HUES6 (cell line): ENCODE measurements around the gene DLG1.
"Not testable (repeated sequence)": the region's sequence is repeated elsewhere in the genome, so short reads cannot be mapped to it uniquely, and the experiment has no call there.

Experiments used
- H3K27ac ChIP-seq: 2 replicates; pipeline ENCODE4 v1.7.0; 2013; ENCODE audit warnings: low read depth, mild to moderate bottlenecking, low read length, inconsistent platforms
- H3K27me3 ChIP-seq: 2 replicates; pipeline ENCODE4 v1.6.1; 2013; ENCODE audit warnings: low read length; ENCODE audit not compliant: control insufficient read depth, insufficient read depth
- H3K36me3 ChIP-seq: 2 replicates; pipeline ENCODE4 v1.6.1; 2013; ENCODE audit warnings: low read length; ENCODE audit not compliant: control insufficient read depth, insufficient read depth
- H3K4me1 ChIP-seq: 2 replicates; pipeline ENCODE4 v1.6.1; 2013; ENCODE audit warnings: low read length; ENCODE audit not compliant: control insufficient read depth, insufficient read depth
- H3K4me3 ChIP-seq: 2 replicates; pipeline ENCODE4 v1.5.1; 2013; ENCODE audit warnings: low read depth, low read length
- H3K9ac ChIP-seq: one replicate; pipeline ENCODE4 v1.6.1; 2013; ENCODE audit warnings: mild to moderate bottlenecking, low read length
- H3K9me3 ChIP-seq: 2 replicates; pipeline ENCODE4 v1.6.1; 2013; ENCODE audit warnings: low read depth, low read length; ENCODE audit not compliant: control insufficient read depth, insufficient read depth

The DLG1 gene

DNA sequence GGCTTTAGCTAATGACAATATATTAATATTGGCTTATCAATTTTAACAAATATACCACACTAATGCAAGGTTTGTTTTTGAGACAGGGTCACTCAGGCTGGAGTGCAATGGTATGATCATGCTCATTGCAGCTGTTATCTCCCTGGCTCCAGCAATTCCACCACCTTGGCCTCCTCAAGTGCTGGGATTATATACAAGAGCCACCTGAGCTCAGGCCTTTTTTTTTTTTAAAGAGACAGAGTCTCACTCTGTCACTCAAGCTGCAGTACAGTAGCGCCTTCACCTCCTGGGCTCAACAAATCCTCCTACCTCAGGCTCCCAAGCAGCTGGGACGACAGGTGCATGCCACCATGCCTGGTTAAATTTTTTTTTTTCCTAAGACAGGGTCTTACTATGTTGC lies 11.7 kb downstream of the DLG1 start:
- Histone ChIP-seq H3K9ac (no peak overlapping the region), H3K27me3 (no peaks in the 10 kb centered on the region), H3K36me3 (peaks cover 74% of the 10 kb centered on the region), H3K27ac (no peak overlapping the region), H3K9me3 (peaks cover 3% of the 10 kb centered on the region; the same call in 1 of the 2 replicates), H3K4me1 (no peaks in the 10 kb centered on the region), H3K4me3 (no peak overlapping the region)

- Histone ChIP-seq H3K9ac (no peak overlapping the region), H3K9me3 (peaks cover 3% of the 10 kb centered on the region; the same call in 1 of the 2 replicates), H3K27ac (no peak overlapping the region), H3K27me3 (no peaks in the 10 kb centered on the region), H3K4me3 (no peak overlapping the region), H3K4me1 (no peaks in the 10 kb centered on the region), H3K36me3 (peaks cover 75% of the 10 kb centered on the region)
Observed at GRCh38 chr3:197285557-197285956, 12.9 kb downstream of the DLG1 start.

- Histone ChIP-seq H3K27ac (no peak overlapping the region), H3K36me3 (peaks cover 68% of the 10 kb centered on the region), H3K27me3 (no peaks in the 10 kb centered on the region), H3K9me3 (peaks cover 3% of the 10 kb centered on the region; the same call in 1 of the 2 replicates), H3K4me3 (no peak overlapping the region), H3K9ac (no peak overlapping the region), H3K4me1 (no peaks in the 10 kb centered on the region)
Observed at GRCh38 chr3:197283045-197283444, 15.4 kb downstream of the DLG1 start.

DNA sequence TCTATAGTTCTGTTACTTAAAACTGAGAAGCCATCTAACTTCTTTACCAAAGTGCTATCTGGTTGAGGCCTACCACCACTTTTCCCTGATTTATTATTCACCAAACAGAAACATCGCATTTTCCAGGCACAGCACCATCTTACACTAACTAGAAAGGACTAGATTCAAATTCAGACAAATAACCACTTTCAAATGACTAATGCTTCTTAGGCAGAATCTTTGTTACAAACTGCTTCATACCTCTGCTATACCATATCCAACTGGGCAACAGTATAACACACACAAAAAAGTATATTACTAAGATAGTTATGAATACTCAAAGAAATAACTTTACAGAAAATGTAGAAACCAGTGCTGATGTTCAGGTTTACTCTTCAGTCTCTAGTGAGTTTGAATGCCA lies 16.6 kb downstream of the DLG1 start:
- Histone ChIP-seq H3K9ac (no peak overlapping the region), H3K27ac (no peak overlapping the region), H3K4me3 (no peak overlapping the region), H3K36me3 (peaks cover 65% of the 10 kb centered on the region), H3K4me1 (no peaks in the 10 kb centered on the region), H3K27me3 (no peaks in the 10 kb centered on the region), H3K9me3 (peaks cover 3% of the 10 kb centered on the region; the same call in 1 of the 2 replicates)

GRCh38 chr3:197280156-197280555 lies 18.3 kb downstream of the DLG1 start:
- Histone ChIP-seq H3K4me1 (no peaks in the 10 kb centered on the region), H3K4me3 (no peak overlapping the region), H3K36me3 (peaks cover 59% of the 10 kb centered on the region), H3K27me3 (no peaks in the 10 kb centered on the region), H3K9me3 (no peaks in the 10 kb centered on the region), H3K9ac (no peak overlapping the region), H3K27ac (no peak overlapping the region)

DNA sequence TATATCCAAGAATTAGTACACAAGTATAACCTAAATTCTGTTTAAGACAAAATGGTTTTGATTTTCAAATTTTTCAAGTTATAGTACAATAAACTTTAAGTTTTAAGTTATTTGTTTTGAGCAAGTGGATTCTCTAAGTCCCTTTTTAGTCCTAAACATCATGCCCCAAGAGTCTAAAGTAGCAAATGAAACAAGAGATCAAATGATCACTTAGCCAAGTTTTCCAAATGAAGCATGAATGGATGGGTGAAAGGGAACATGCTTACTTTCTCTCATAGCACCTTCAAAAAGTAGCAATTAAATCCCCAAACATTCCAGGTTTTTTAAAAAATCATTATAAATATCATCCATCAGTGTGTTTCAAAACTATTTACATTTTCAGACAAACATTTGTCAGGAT lies 19.5 kb downstream of the DLG1 start:
- no peak overlapping the region for H3K4me3 ChIP-seq
- peaks cover 55% of the 10 kb centered on the region for H3K36me3 ChIP-seq
- H3K9ac ChIP-seq: no peak overlapping the region
- H3K27ac ChIP-seq: no peak overlapping the region
- H3K27me3 ChIP-seq: no peaks in the 10 kb centered on the region
- no peaks in the 10 kb centered on the region for H3K9me3 ChIP-seq
- H3K4me1 ChIP-seq: no peaks in the 10 kb centered on the region

- H3K27ac ChIP-seq, H3K4me3 ChIP-seq, H3K9me3 ChIP-seq, H3K27me3 ChIP-seq, H3K4me1 ChIP-seq, H3K9ac ChIP-seq: not testable (repeated sequence)
- H3K36me3 ChIP-seq: peaks cover 42% of the 10 kb centered on the region
Observed at GRCh38 chr3:197276808-197277207, 21.6 kb downstream of the DLG1 start.

GRCh38 chr3:197270558-197271317 lies 27.7 kb downstream of the DLG1 start:
- Histone ChIP-seq H3K4me1 (no peaks in the 10 kb centered on the region; the same call in 1 of the 2 replicates), H3K27me3 (no peaks in the 10 kb centered on the region), H3K9me3 (no peaks in the 10 kb centered on the region), H3K36me3 (0 out of 2 replicates have a peak, but pooled peaks cover 3% of the 10 kb centered on the region), H3K27ac (no peak overlapping the region), H3K9ac (no peak overlapping the region), H3K4me3 (no peak overlapping the region)

- Histone ChIP-seq H3K4me3 (no peak overlapping the region), H3K4me1 (no peaks in the 10 kb centered on the region; the same call in 1 of the 2 replicates), H3K9ac (no peak overlapping the region), H3K9me3 (no peaks in the 10 kb centered on the region), H3K27ac (no peak overlapping the region), H3K27me3 (no peaks in the 10 kb centered on the region), H3K36me3 (no peaks in the 10 kb centered on the region)
Observed at GRCh38 chr3:197269024-197269423, 29.4 kb downstream of the DLG1 start.

DNA sequence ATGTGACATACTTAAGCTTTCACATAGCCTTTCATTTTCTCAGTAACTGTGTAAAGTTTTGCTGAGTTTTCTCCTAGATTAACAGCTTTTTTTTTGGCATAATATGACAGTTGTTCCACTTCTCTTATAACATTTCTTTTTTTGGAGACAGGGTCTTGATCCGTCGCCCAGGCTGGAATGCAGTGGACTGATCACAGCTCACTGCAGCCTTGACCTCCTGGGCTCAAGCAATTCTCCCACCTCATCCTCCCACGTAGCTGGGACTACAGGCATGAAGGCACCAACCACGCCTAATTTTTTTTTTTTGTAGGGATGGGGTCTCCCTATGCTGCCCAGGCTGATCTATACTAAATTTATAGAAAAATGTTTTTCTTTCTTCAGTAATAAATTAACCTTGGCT lies 30.1 kb downstream of the DLG1 start:
- Histone ChIP-seq H3K27me3 (no peaks in the 10 kb centered on the region), H3K9me3 (no peaks in the 10 kb centered on the region), H3K4me1 (no peaks in the 10 kb centered on the region; the same call in 1 of the 2 replicates), H3K27ac (no peak overlapping the region), H3K4me3 (no peak overlapping the region), H3K36me3 (no peaks in the 10 kb centered on the region; the same call in 1 of the 2 replicates), H3K9ac (no peak overlapping the region)

DNA sequence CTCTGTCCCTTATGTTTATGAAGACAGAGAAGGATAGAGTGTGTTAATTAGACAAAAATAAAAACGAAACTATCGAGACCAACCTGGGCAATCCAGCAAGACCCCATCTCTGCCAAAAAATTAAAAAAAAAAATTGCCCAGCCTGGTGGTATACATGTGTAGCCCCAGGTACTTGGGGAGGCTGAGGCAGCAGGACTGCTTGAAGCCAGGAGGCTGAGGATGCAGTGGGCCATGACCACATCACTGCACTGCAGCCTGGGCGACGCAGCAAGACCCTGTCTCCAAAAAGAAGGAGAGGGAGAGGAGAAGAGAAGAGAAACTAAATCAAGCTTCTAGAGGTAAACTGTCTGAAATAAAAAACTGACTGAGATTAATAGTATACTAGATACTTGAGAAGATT lies 32.1 kb downstream of the DLG1 start:
- Histone ChIP-seq H3K27me3 (no peaks in the 10 kb centered on the region), H3K4me3 (no peak overlapping the region), H3K9ac (no peak overlapping the region), H3K27ac (no peak overlapping the region), H3K9me3 (no peaks in the 10 kb centered on the region), H3K4me1 (peaks cover 5% of the 10 kb centered on the region; the same call in 1 of the 2 replicates), H3K36me3 (no peaks in the 10 kb centered on the region; the same call in 1 of the 2 replicates)
